Posterior vena cava (tissue), 2 donors: ENCODE data around the gene ZNG1A. TPM values are rescaled to one million over a fixed set of nuclear protein-coding genes. Genes with fewer than 3 reads are reported as not detected.
"Not testable (repeated sequence)": the region's sequence is repeated elsewhere in the genome, so short reads cannot be mapped to it uniquely, and the experiment has no call there.

Experiments used
- DNase-seq: peaks from one replicate; pipeline ENCODE4 v3.0.0-alpha.2; 2020; ENCODE audit warnings: low spot score
- intact Hi-C, 2 donors: fragments of 100-400 bp; cut with DNase I; formaldehyde crosslinking; loops; one replicate each; pipeline versions ENCODE4 v1.14.1 to v1.14.2; 2022 to 2023
- total RNA-seq, 2 donors: library from RNA; stranded (reverse); fragmentation: NEBNext Ultra II Directional; extraction: Animal tissue kit (Norgen Biotek cat#: 25700); gene quantifications; one replicate each; pipeline ENCODE4 v1.2.1, GENCODE V29; 2021
- donor health status: DM: yes; HTN: yes; CAD: no.
- donor health status: DM: yes; HTN: yes; CAD: no.

Gene ZNG1A
- total RNA-seq, 2 donors from 2014 or later: 26.7 to 35.7 TPM

DNA sequence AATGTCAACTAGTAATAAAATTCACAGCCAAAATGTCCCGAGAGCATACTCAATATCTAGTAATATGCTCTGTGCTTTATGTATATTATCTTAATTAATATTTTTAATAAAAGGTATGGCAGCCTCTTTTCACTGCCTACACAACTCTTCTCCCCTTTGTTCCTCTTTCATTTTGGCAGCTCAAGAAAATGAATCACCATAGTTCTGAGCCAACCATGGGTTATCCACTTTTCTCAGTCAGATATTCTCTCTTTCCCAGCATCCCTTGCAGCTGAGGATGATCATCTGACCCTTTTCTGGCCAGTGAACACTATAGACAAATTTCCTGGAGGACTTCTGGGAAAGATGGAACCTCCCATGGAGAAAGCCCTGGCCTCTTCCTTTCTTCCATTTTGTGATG is 27.6 kb upstream of the ZNG1A start:
- no peak for DNase-seq
- intact Hi-C loops: no loop called here

DNA sequence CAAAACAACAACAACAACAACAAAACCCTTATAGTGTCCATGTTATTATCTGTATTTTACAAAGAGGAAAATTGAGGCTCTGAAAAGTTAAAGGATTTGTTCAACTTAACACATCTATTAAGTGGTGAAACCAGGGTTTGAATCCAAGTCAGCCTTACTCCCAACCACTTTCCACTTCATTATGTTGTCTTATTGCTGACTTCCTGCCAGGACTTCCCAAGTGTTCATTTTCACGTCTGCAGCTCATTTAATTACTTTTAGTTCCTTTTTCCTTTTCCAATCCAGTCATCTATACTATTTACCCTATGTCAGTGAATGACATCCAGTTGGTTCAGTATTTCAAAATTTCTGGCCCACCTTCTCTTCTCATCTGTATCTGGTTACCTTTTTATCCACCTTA is 20.7 kb upstream of the ZNG1A start:
- intact Hi-C loops: not testable (repeated sequence)

DNA sequence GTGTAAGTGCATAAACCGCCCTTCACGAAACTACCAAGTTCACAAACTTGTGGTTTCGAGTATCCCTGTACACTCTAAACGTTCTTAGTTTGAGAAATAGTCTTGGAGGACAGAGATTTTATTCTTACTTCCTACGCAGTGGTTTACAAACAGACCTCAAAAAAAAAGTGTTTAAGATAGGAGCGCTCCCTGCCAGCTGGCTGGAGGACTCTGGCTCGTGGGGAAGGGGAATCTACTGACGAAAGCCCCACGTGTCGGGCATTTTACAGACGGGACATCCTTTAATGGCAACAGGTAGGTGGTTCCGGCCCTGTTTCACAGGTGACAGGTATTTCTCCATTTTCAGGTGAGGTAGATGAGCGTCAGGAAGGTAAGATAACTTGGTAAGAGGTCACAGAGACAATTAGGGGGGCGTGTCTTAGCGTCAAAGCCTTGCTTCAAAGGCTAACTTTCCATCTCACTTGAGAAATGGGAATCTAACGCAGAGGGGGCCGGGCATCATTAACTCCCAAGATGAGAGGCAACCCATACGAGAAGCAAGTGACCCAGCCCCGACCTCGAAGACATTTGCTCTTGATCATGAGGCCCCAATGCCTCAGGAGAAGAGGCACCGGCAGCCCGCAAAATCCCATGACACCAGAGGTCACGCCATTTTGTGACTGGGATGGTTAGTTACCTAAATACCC is 573 bp downstream of the ZNG1A start:
- intact Hi-C loops, DNase-seq: not testable (repeated sequence)

More for the DNA sequence above, 20.7 kb upstream of the ZNG1A start:
- DNase-seq: not testable (repeated sequence)

DNA sequence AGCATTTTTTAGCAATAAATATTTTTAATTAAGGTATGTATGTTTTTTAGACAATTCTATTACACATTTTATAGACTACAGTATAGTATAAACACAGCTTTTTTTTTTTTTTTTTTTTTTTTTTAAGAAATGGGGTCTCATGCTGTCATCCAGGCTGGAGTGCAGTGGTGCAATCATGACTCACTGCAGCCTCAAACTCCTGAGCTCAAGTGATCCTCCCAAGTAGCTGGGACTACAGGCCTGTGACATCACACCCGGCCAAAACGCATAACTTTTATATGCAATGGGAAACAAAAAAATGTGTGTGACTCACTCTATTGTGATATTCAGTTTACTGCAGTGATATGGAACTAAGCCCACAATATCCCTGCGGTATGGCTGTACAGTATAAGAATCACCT is 9.1 kb downstream of the ZNG1A start:
- DNase-seq, intact Hi-C loops: not testable (repeated sequence)

DNA sequence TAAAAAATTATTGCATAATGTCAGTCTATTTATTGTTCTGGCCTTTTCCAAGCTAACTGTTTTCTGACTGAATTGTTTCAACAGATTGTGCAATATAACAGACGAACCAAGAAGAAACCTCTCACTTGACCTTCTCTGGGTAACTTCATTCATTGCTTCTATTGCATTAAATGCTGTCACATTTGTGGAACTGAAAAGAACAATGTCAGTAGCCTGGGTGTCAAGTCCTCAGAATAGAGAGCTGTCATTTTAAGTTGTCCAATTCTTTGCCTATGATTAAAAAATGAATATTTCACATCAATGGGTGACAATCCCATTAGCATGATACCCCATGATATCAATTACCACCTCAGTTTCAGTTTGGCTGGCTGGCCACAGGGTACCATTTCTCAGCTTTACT is 19.0 kb downstream of the ZNG1A start:
- intact Hi-C loops, DNase-seq: not testable (repeated sequence)

DNA sequence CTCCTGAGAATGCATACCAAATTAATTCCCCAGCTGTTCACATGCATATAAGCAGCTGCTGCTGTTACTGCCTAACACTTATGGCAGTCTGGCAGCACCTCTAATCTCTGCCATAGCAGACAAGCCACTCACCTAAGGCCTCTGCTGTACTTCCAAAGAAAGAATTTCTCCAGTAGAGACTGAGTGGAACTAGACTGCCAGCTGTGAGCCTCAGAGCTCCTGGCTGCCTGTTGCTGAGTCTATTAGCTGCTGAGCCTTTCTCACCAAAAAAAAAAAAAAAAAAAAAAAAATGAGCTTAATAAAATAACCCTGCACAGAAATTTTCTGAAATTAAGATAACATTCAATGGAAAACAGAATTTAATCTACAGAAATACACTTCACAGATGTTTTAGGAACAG is 27.7 kb downstream of the ZNG1A start:
- not testable (repeated sequence) for DNase-seq

DNA sequence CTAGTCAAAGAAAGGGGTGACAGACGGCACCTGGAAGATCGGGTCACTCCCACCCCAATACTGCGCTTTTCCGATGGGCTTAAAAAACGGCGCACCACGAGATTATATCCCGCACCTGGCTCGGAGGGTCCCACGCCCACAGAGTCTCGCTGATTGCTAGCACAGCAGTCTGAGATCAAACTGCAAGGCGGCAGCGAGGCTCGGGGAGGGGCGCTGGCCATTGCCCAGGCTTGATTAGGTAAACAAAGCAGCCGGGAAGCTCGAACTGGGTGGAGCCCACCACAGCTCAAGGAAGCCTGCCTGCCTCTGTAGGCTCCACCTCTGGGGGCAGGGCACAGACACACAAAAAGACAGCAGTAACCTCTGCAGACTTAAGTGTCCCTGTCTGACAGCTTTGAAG is 39.0 kb downstream of the ZNG1A start:
- DNase-seq, intact Hi-C loops: not testable (repeated sequence)

More for the DNA sequence above, 27.7 kb downstream of the ZNG1A start:
- intact Hi-C loops: not testable (repeated sequence)

DNA sequence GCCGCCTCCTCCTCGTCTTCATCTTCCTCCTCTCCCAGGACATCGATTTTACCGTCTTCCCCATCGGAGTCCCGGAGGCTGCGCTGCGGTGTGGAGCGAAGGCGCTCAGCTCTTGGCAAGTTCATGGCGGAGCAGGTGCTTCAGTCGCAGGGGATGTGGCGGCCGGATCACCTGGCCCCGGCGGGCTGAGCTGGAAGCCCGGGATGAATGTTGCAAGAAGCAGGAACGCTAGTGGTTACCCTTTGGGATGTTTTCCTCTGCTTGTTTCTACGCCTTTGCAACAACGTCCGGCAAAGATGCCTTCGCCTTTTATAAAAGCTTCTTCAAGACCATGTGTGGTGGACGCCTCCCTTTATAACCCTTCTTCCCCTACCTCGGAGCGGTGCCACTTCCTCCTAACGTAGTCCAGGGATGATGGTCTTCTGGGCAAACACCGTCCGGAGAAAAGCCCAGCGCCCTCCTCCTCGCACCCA is 60.8 kb downstream of the ZNG1A start, which contains the start of gene FOXD4:
FOXD4 (minus strand) TSS at position 423 of the 473 bp plus-strand sequence; CDS start at position 125, 298 bp downstream.
- intact Hi-C loops: not testable (repeated sequence)
- peak; percentile 25 for DNase-seq

DNA sequence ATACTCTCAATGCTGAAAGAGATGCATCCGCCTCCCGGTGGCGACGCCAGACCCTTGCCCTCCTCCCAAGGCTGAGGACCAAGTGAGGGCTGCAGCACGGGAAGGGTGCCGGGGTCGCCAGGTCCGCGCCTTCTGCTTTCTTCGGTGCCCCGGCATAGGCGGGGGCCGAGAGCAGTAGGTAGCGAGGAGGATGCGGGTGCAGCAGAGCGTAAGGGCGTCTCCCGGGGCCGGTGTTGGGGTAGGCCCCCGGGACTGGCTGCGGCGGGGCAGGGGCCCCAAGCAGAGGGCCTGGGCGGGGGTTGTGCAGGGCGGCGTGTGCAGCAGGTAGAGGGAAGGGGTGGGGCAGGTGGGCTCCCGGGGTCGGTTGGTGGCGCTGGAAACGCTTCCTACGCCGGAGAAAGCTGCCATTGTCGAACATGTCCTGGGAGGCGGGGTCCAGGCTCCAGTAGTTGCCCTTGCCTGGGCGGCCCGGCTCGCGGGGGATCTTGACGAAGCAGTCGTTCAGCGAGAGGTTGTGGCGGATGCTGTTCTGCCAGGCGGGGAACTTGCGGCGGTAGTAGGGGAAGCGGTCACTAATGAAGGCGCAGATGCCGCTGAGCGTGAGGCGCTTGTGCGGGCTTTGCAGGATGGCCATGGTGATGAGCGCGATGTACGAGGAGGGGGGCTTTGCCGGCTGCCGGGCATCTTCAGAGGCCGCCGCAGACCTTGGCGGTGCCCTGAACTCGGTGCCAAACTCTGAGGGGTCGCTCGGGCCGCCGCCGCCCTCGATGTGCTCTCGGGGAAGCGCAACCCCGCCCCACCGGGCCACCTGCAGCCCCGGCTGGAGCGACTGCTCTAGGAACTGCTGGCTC is 61.5 kb downstream of the ZNG1A start:
- DNase-seq: peak; percentile 76
- intact Hi-C loops: not testable (repeated sequence)

DNA sequence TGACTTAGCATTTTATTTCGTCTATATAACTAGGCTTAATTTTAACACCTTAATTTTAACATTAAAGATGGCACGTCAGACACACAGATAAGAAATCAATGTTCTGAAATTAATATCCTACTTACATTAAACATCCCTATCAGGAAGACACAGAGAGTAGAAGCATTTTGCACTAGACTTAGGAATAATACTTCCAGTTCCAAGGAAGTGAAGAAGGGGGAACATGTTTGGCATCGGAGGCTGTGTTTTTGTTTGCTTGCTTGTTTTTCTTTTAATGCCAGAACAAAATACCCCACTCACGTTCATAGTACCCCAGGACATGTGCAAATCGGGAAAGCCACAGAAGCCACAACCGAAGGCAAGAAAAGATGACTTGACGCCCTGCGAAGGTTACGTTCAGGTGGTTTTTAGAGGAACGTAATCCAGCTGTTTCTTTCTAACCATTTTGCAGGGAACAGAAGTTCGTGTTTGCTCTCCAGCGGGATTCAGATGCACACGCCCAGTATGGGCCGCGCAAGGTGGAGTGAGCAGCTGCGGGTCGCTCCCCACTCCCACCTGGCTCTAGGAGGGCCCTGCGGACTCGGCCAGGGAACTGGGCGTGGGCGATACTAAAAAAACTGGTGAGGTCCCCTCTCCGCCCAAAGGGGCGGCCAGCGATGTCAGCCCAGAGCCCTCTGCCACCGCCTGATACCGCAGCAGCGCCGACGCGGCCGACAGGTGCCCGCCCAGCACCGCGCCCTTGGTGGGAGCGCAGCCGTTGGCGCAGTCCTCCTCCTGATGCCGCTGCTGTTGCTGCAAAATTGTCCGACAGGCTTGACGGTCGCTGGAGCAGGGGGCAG is 62.4 kb downstream of the ZNG1A start:
- intact Hi-C loops, DNase-seq: not testable (repeated sequence)

DNA sequence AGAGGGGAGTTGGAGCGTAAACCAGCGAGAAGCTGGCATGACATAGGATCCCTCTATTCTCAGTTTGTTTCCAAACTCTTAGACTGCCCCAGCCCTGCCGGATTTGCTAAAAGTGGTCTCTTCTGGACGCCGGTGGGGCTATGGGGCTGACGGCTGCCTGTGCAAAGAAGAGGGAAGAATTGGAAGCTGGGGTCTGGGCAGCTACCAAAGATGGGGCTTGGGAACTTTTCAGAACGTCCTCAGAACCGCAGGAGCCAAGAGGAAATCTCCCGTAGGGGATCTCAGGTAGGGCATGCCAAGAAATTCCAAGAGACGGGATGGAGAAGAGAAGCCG is 63.8 kb downstream of the ZNG1A start:
- intact Hi-C loops, DNase-seq: not testable (repeated sequence)

DNA sequence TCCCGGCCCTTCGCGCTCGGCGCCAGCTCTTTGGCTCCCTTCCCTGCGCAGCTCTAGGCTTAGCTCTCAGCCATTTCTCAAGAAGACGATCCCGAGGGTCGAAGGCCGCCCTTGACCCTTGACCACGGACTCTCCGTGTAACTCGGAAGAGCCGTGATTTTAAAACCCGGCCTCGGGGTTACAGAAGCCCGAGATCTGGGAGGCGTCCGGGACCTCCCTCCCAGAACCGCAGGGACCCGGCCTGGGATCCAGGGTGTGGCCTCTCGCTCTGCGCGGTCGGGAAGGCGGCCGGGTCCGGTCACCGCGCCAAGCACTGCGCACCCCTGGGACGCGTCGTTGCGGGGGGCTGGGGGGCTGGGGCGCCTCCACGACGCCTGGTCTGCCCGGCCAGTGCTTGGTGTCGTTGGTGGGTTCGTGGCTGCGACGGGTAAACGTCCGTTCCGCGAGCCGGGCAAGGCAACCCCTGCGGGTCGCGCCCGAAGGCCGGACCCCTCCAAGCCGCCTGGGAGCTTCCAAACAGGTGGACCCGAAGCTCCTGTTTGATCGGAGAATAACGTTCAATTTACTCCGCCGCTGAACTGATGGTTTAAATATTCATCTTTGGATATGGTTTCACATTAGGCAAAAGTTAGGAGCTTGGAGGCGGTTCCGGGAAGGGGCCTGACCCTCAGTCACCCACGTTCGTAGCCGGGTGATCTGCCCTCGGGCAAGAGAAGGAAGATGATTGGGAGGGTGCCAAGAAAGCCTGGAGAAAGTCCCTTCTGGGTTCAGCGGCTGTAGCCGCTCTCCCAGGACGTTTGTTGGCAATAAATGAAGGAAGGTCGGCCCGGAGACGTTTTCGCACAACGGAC is 64.4 kb downstream of the ZNG1A start:
- intact Hi-C loops: not testable (repeated sequence)
- DNase-seq: peak; percentile 78

DNA sequence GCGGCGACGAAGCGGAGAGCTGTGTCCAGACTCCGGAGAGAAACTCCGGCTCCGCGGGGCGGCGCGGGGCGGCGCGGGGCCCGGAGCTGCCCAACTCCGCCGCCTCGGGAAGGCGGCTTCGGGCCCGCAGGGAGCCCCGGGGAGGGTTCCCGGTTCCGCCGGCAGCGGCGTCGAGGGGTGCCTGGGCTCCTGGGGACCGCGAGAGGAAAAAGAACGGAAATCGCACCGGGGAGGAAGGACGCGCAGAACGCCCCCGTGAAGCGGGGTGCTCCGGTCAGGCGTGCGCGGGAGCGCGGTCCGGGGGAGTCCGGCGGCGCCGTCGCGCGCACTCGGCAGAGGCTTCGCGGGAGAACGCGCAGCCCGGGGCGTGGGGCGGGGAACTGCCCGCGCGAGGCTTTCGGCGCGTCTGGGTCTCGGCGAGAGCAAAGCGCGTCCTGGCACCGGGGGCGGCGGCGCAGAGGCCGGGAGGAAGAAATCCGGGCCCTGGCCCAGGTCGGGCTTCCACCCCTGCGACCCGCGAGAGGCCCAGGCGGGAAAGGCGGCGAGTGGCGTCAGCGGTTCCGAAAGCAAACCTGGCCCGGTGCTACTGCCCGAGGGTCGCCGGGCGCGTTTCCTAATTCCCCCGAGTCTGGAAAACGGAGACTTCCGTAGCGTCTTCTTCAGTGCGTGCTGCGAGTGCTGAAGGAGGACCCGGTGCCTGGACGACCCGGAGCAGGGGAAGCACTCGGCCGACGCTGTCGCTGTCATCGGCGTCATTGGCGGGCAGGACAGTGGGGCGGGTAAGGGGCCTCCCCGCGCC is 65.2 kb downstream of the ZNG1A start:
- DNase-seq: peak; percentile 80
- intact Hi-C loops: not testable (repeated sequence)

DNA sequence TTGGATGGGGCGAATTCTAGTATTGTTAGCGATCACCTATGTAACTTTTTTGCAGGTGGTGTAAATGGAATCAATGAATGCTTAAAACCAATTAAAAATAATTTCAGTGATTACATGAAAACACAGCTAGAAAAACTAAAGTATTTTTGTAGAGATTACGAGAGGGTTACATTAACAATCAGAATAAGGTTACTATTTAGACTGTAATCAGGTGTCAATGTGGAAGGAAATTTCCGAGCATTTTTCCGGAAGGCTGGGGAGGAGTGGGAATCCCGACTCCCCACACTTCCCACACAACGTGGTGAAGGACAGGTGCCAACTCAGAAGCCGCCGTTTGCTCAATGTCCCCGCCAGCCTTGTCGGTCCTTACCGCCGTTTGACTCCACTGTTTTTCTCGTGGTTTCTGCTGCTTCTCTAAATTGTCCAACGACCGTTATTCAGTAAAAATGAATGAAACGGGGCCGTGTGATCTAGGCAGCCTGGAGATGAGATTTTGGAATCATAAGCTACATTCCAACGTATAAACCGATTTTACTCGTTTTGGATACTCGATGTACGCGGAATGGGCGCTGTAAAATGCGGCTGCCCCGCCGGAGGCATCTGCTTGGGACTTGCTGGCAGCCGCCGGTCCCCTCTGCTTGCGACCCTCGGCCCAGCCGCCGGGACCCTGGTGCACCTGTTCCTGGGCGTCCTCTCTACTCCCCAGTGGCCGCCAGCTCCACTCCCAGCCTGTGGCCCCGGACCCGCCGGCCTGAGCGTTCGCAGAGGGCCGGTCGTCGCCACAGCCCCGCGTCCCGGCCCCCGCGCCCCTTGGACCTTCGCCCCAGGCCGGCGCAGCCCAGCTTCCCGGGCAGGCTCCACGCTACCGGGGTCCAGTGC is 66.0 kb downstream of the ZNG1A start:
- DNase-seq, intact Hi-C loops: not testable (repeated sequence)

DNA sequence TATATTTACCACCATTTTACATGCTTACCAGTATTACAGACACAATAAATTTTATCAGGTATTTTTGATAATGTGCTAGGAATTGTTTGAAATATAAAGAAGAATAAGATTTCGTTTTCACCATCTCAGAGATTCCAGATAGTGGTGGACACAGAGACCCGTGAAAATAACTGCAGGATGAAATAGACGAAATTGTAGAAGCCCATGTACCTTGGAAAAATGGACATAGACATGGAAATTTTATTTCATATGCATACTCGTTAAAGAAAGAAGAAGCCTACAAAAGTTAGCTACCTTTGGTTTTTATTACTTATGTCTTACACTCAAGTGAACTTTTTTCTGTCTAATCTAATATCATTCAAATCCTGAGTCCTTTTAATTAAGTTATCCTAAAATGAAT is 68.2 kb downstream of the ZNG1A start:
- DNase-seq, intact Hi-C loops: not testable (repeated sequence)

DNA sequence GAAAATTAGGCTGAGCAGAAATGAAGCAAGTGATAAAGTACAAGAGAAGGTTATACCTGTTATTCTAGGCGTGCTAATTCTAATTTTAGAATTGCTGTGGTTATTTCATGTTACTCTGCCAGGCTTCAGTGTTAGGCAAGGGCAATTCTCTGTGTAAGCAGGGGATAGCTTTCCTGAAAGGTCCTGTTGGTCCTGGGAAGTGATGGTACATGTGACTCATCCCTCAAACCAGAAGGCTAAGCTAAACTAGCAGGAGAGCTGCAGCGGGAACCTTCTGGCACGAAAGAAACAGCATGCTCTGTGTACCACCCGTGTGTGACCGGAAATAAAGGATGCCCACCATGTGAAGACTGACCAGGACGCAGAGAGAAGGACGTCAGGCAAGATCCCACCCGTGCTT is 69.3 kb downstream of the ZNG1A start:
- intact Hi-C loops, DNase-seq: not testable (repeated sequence)
